ENCODE data around the gene TBC1D22A.

TBC1D22A gene

GRCh38 chr22:47033648-47034000 is 271.2 kb downstream of the TBC1D22A start:
- H2AFZ ChIP-seq (ENCODE audit: low read length), result no peak overlapping the region
- no peak overlapping the region for H3K4me3 ChIP-seq (ENCODE audit: low read depth, low read length, poor library complexity, severe bottlenecking)

GRCh38 chr22:47034076-47034808 is 271.8 kb downstream of the TBC1D22A start:
- Histone ChIP-seq H3K4me1 (ENCODE audit: insufficient read depth, low read length, severe bottlenecking) (no peaks in the 10 kb centered on the region), H3K9me3 (ENCODE audit: low read length) (no peaks in the 10 kb centered on the region), H3K79me2 (ENCODE audit: insufficient read depth, low read length) (no peaks in the 10 kb centered on the region), H3K9ac (ENCODE audit: low read length) (no peak overlapping the region), H3K27me3 (ENCODE audit: insufficient read depth, low read length) (no peaks in the 10 kb centered on the region), H3K4me2 (ENCODE audit: low read length) (no peak overlapping the region), H2AFZ (ENCODE audit: low read length) (no peak overlapping the region), H3K36me3 (ENCODE audit: insufficient read depth, low read length) (peaks cover 8% of the 10 kb centered on the region; the same call in 1 of the 2 replicates), H3K4me3 (ENCODE audit: low read depth, low read length, poor library complexity, severe bottlenecking) (no peak overlapping the region), H3K27ac (ENCODE audit: low read depth, low read length, poor library complexity, severe bottlenecking) (no peak overlapping the region), H3F3A (ENCODE audit: insufficient read depth, low read length) (no peaks in the 10 kb centered on the region), H3K9me2 (ENCODE audit: low read depth, low read length) (no peaks in the 10 kb centered on the region), H4K20me1 (ENCODE audit: insufficient read depth, low read length) (no peaks in the 10 kb centered on the region)
- no peak for TF ChIP-seq EZH2 (IDR thresholded peaks at IDR 0.05; ENCODE audit: borderline replicate concordance, low read length)
- TF ChIP-seq CTCF (IDR thresholded peaks at IDR 0.05; ENCODE audit: low read length), result no peak

More at GRCh38 chr22:47033648-47034000, 271.2 kb downstream of the TBC1D22A start:
- H3K36me3 ChIP-seq (ENCODE audit: insufficient read depth, low read length), result peaks cover 8% of the 10 kb centered on the region; the same call in 1 of the 2 replicates
- H3K4me1 ChIP-seq (ENCODE audit: insufficient read depth, low read length, severe bottlenecking), result no peaks in the 10 kb centered on the region
- H3K9me3 ChIP-seq (ENCODE audit: low read length), result no peaks in the 10 kb centered on the region
- H4K20me1 ChIP-seq (ENCODE audit: insufficient read depth, low read length), result no peaks in the 10 kb centered on the region
- no peaks in the 10 kb centered on the region for H3F3A ChIP-seq (ENCODE audit: insufficient read depth, low read length)
- H3K27me3 ChIP-seq (ENCODE audit: insufficient read depth, low read length), result no peaks in the 10 kb centered on the region
- no peak overlapping the region for H3K9ac ChIP-seq (ENCODE audit: low read length)
- H3K79me2 ChIP-seq (ENCODE audit: insufficient read depth, low read length), result no peaks in the 10 kb centered on the region
- H3K4me2 ChIP-seq (ENCODE audit: low read length), result no peak overlapping the region
- TF ChIP-seq EZH2 (IDR thresholded peaks at IDR 0.05; ENCODE audit: borderline replicate concordance, low read length), result no peak
- TF ChIP-seq CTCF (IDR thresholded peaks at IDR 0.05; ENCODE audit: low read length), result no peak
- no peak overlapping the region for H3K27ac ChIP-seq (ENCODE audit: low read depth, low read length, poor library complexity, severe bottlenecking)
- H3K9me2 ChIP-seq (ENCODE audit: low read depth, low read length), result no peaks in the 10 kb centered on the region

GRCh38 chr22:47034905-47035419 is 272.5 kb downstream of the TBC1D22A start:
- H3K4me1 ChIP-seq (ENCODE audit: insufficient read depth, low read length, severe bottlenecking), result no peaks in the 10 kb centered on the region
- H3K27me3 ChIP-seq (ENCODE audit: insufficient read depth, low read length), result no peaks in the 10 kb centered on the region

More at GRCh38 chr22:47034905-47035419, 272.5 kb downstream of the TBC1D22A start:
- Histone ChIP-seq H3K9me2 (ENCODE audit: low read depth, low read length) (no peaks in the 10 kb centered on the region), H3K4me2 (ENCODE audit: low read length) (no peak overlapping the region), H3K27ac (ENCODE audit: low read depth, low read length, poor library complexity, severe bottlenecking) (no peak overlapping the region), H3F3A (ENCODE audit: insufficient read depth, low read length) (no peaks in the 10 kb centered on the region), H3K79me2 (ENCODE audit: insufficient read depth, low read length) (no peaks in the 10 kb centered on the region), H3K9ac (ENCODE audit: low read length) (no peak overlapping the region), H3K9me3 (ENCODE audit: low read length) (no peaks in the 10 kb centered on the region), H3K4me3 (ENCODE audit: low read depth, low read length, poor library complexity, severe bottlenecking) (no peak overlapping the region), H3K36me3 (ENCODE audit: insufficient read depth, low read length) (peaks cover 8% of the 10 kb centered on the region; the same call in 1 of the 2 replicates), H2AFZ (ENCODE audit: low read length) (no peak overlapping the region), H4K20me1 (ENCODE audit: insufficient read depth, low read length) (no peaks in the 10 kb centered on the region)
- TF ChIP-seq CTCF (IDR thresholded peaks at IDR 0.05; ENCODE audit: low read length) (no peak), EZH2 (IDR thresholded peaks at IDR 0.05; ENCODE audit: borderline replicate concordance, low read length) (no peak)
